ENCODE data around the gene FAM193A. TPM values are rescaled to one million over a fixed set of nuclear protein-coding genes. Genes with fewer than 3 reads are reported as not detected.

Gene FAM193A
- polyA plus RNA-seq, 1 of the 3 experiments (the other 2 are of a cell fraction) = 9.2 TPM

GRCh38 chr4:2746891-2747695, 210.6 kb downstream of the FAM193A start:
- peak overlapping the region; percentile 44; the same call in 1 of the 2 replicates for H3K4me2 ChIP-seq
- no peak overlapping the region for H3K4me3 ChIP-seq (ENCODE audit: low read depth in 2 of 2, low read length in 1 of 2)
- ChIA-PET POLR2A (no interaction called here), CTCF (no interaction called here)
- 90% methylated on average over 13 of the region's 16 CpGs for WGBS (ENCODE audit: low lambda C conversion rate)
- no peak for DNase-seq
- no peaks in the 10 kb centered on the region for H3K9me3 ChIP-seq
- H3K9ac ChIP-seq = no peak overlapping the region
- no peaks in the 10 kb centered on the region for H3K27me3 ChIP-seq (ENCODE audit: insufficient read depth)
- no peaks in the 10 kb centered on the region for H3F3A ChIP-seq (replicated peaks; ENCODE audit: insufficient read depth)
- 0 out of 2 replicates have a peak, but pooled peaks cover 6% of the 10 kb centered on the region for H4K20me1 ChIP-seq (ENCODE audit: insufficient read depth)
- H3K79me2 ChIP-seq (ENCODE audit: insufficient read depth) = peaks cover 39% of the 10 kb centered on the region
- H2AFZ ChIP-seq (ENCODE audit: low read depth) = no peak overlapping the region
- peak overlapping the region in 1 of 2 experiments; percentile 28; a peak in 1 of 4 replicates for H3K27ac ChIP-seq (ENCODE audit: low read depth in 2 of 2, low read length in 1 of 2)
- H3K9me2 ChIP-seq = no peaks in the 10 kb centered on the region
- peaks cover 3 to 52% of the 10 kb centered on the region in 2 experiments for H3K36me3 ChIP-seq (replicated peaks in 1 of 2; ENCODE audit: control insufficient read depth in 1 of 2, insufficient read depth in 2 of 2, low read length in 1 of 2)
- H3K4me1 ChIP-seq (ENCODE audit: control insufficient read depth in 1 of 2, insufficient read depth in 2 of 2, low read depth in 1 of 2, low read length in 1 of 2) = peaks cover 0 to 10% of the 10 kb centered on the region in 2 experiments; a peak in 2 of 4 replicates
- TF ChIP-seq SMC3 (IDR thresholded peaks at IDR 0.05; ENCODE audit: low read depth, low read length) (no peak), NRF1 (IDR thresholded peaks at IDR 0.05; ENCODE audit: low read depth, low read length) (no peak), NFIC (IDR thresholded peaks at IDR 0.05; ENCODE audit: borderline replicate concordance) (no peak), IRF3 (IDR thresholded peaks at IDR 0.05; ENCODE audit: low read depth, low read length) (no peak), EP300 (IDR thresholded peaks at IDR 0.05; ENCODE audit: borderline replicate concordance in 1 of 2, low read depth in 1 of 2, low read length in 1 of 2) (no peak), RCOR1 (IDR thresholded peaks at IDR 0.05; ENCODE audit: low read length) (no peak), GABPA (IDR thresholded peaks at IDR 0.05; ENCODE audit: low read depth) (no peak), FOXJ3 (CRISPR knock-in tag; IDR thresholded peaks at IDR 0.05) (no peak), FOXM1 (IDR thresholded peaks at IDR 0.05; ENCODE audit: low read depth) (no peak)

GRCh38 chr4:2750719-2751605, 214.5 kb downstream of the FAM193A start:
- no peak for DNase-seq
- no peak overlapping the region for H3K9ac ChIP-seq
- H3K9me2 ChIP-seq = no peaks in the 10 kb centered on the region
- no peak overlapping the region for H2AFZ ChIP-seq (ENCODE audit: low read depth)
- POLR2A ChIA-PET = no interaction called here
- peaks cover 4% of the 10 kb centered on the region for H3F3A ChIP-seq (replicated peaks; ENCODE audit: insufficient read depth)
- H3K4me1 ChIP-seq (ENCODE audit: control insufficient read depth in 1 of 2, insufficient read depth in 2 of 2, low read depth in 1 of 2, low read length in 1 of 2) = peaks cover 4 to 7% of the 10 kb centered on the region in 2 experiments; a peak in 2 of 4 replicates
- peaks cover 74% of the 10 kb centered on the region for H3K79me2 ChIP-seq (ENCODE audit: insufficient read depth)
- CTCF ChIA-PET = interaction anchor here (0.7 to 1.6 kb wide), 2 partner anchors 205 to 1929 kb away, joined by 3 to 4 read pairs; no protein-coding TSS in a partner anchor
- 0 out of 2 replicates have a peak, but pooled peaks cover 9% of the 10 kb centered on the region for H4K20me1 ChIP-seq (ENCODE audit: insufficient read depth)
- no peak overlapping the region for H3K4me3 ChIP-seq (ENCODE audit: low read depth in 2 of 2, low read length in 1 of 2)
- no peaks in the 10 kb centered on the region for H3K9me3 ChIP-seq
- WGBS (ENCODE audit: low lambda C conversion rate) = 86% methylated on average over 13 of the region's 19 CpGs
- no peak overlapping the region; a peak in 1 of 4 replicates for H3K27ac ChIP-seq (ENCODE audit: low read depth in 2 of 2, low read length in 1 of 2)
- H3K36me3 ChIP-seq (replicated peaks in 1 of 2; ENCODE audit: control insufficient read depth in 1 of 2, insufficient read depth in 2 of 2, low read length in 1 of 2) = peaks cover 0 to 17% of the 10 kb centered on the region in 2 experiments
- no peak overlapping the region for H3K4me2 ChIP-seq
- no peaks in the 10 kb centered on the region for H3K27me3 ChIP-seq (ENCODE audit: insufficient read depth)
- TF ChIP-seq IRF3 (IDR thresholded peaks at IDR 0.05; ENCODE audit: low read depth, low read length) (no peak), FOXM1 (IDR thresholded peaks at IDR 0.05; ENCODE audit: low read depth) (no peak)

Data from SK-N-SH (cell line).